GM20000 (cell line): ENCODE measurements around the gene PALLD.

Experiments used
- DNase-seq: peaks from one replicate; pipeline ENCODE4 v3.0.0; 2012; ENCODE audit warnings: low spot score
- TF ChIP-seq, protein P1 (sequence below): IDR thresholded peaks from 2 replicates; pipeline ENCODE4 v1.5.1; 2012; ENCODE audit warnings: mild to moderate bottlenecking, control low read depth; ENCODE audit errors: extremely low read depth, missing control alignments

The PALLD gene

DNA sequence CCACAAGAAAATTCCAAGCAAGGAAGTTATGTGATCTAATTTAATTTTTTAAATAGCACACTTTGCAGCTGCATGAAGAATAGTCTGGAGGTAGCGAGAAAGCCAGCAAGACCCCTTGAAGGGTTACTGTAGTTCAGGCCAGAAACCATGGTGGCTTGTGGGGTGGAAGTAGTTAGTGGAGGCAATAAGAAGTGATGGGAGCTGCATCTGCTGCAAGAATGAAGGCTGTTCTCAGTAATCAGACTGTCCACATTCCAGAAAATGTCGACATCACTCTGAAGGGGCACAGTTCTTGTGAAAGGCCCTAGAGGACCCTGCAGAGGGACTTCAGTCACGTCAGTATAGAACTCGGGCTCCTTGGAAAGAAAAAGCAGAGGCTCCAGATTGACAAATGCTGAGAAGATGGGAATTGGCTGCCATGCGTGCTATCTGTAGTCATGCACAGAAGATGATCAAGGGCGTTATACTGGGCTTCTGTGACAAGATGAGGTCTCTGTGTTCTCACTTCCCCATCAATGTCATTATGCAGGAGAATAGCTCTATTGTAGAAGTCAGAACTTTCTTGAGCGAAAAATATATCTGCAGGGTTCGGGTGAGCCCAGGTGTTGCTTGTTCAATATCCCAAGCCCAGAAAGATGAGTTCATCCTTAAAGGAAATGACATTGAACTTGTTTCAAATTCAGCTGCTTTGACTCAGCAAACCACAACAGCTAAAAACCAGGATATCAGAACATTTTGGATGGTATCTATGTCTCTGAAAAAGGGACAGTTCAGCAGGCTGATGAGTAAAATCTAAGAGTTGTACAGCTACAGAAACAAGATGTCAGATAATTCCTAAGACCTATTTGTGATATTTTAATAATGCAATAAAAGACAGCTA, 259.0 kb downstream of the PALLD start:
- TF ChIP-seq, protein P1, sequence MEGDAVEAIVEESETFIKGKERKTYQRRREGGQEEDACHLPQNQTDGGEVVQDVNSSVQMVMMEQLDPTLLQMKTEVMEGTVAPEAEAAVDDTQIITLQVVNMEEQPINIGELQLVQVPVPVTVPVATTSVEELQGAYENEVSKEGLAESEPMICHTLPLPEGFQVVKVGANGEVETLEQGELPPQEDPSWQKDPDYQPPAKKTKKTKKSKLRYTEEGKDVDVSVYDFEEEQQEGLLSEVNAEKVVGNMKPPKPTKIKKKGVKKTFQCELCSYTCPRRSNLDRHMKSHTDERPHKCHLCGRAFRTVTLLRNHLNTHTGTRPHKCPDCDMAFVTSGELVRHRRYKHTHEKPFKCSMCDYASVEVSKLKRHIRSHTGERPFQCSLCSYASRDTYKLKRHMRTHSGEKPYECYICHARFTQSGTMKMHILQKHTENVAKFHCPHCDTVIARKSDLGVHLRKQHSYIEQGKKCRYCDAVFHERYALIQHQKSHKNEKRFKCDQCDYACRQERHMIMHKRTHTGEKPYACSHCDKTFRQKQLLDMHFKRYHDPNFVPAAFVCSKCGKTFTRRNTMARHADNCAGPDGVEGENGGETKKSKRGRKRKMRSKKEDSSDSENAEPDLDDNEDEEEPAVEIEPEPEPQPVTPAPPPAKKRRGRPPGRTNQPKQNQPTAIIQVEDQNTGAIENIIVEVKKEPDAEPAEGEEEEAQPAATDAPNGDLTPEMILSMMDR, result no peak
- DNase-seq, result no peak

DNA sequence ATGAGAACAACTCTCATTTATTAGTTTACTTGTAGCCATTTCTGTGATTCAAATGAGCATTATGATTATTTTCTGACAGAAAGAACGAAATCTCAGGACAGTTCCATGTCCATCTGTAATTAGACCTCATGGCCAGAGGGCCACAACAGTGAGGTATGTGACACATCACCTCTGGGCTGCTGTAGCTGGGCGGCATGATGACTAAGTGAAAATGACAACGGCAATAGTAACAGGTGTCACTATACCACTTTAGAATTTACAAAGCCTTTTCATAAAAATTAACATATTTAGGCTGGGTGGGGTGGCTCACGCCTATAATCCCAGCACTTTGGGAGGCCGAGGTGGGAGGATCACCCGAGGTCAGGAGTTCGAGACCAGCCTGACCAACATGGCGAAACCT, 260.6 kb downstream of the PALLD start:
- TF ChIP-seq, protein P1, result no peak

DNA sequence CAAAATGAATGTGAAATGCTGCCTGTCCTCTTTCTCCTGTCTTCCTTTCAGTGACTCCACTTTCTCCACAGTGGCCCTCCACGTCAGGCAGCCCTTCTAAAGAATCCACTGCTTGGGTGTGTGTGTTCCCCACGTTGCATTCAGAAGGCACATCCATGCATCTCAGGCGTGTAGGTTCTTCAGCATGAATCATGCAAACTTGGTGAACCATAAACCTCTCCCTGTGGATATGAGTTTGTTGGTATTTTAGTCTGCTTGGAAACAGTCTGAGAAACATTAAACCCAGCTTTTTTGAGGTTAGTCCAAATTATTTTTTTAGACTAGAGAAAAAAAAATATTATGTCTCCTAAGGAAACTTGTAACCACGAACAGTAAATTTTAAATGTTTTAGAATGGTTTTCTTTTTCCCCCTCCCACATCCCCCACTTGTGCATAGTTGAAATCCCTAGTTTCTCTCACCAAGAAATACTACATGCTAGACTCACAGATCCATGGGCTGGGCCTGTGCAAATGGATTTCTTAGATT, 261.6 kb downstream of the PALLD start:
- TF ChIP-seq, protein P1, result no peak
- no peak for DNase-seq

More for the DNA sequence above, 260.6 kb downstream of the PALLD start:
- no peak for DNase-seq

DNA sequence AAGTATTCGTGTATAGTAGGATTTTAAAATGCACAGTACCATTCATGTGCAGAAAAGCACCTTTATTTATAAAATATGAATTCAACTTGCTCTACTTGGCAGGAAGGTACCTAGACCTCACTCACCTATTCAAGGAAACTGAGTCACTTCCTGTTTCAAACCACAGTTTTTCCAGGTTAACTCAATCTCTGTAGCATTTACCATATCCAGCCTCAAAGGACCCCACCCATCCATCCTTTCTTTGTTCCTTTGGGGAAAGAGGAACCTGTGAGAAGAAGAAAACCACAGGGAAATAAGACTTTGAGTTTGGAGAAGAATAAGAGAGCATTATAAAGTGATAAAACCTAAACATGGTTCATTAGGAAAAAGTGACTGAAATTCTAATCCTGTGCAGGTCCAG, 262.5 kb downstream of the PALLD start:
- TF ChIP-seq, protein P1, result no peak
- DNase-seq, result no peak

DNA sequence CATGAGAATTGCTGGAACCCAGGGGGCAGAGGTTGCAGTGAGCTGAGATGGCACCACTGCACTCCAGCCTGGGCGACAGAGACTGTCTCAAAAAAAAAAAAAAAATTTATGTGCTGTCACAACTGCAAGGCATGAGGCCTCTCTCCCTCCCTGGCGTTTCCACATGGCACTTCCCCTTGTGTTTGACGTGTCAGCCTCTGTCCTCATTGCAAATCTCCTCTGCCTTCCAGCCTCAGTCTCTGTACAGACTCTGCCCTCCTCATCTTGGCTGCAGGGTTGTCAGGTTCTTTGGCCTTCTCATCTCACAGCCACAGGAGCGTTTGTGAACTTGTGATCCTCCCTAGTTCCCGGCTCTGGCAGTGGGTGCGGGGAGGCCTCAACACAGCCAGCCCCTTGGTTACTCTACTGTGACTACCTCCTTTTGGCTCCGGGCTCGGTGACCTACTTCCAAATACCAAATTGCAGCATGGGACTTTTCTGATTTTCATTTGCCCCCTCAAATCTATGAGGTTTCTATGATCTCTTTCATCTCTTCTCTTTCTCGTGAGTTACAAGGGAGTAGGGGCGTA, 263.2 kb downstream of the PALLD start:
- TF ChIP-seq, protein P1, result no peak
- DNase-seq, result no peak

DNA sequence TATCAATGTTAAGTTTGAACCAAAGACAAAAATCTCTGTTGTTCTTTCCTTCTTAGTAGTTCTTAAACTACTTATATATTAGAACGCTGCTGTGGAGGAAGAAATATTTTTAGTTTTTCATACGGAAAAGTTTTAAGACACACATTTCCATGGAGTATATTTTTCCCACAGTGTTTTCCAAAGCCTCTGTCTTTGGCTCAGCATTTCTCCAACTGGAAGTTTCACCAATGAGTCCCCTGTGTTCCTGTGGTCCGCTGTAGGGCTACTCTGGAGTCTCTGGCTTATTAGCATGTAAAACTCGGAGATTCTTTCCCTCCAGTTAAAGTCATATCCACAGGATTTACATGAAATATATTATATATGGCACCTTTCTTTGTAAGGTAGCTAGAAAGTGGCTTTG, 264.2 kb downstream of the PALLD start:
- TF ChIP-seq, protein P1, result no peak

DNA sequence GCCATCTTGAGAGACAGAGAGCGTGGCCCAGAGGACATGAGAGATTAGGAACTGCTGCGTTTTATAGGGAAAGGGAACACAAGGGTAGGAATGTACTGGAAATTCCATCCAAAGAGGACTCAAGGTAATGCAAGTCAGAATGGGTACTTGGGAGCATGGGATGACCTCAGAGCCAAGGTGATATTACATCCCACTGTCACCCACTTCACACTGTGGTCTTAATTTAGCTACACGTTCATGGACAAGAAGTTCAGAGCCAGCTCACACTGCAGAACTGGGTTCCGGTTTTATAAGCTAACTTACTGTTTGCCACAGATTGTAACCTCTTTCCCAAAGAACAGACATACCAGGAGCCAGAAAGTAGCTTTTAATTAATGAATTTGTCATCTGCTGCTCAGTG, 268.5 kb downstream of the PALLD start:
- no peak for DNase-seq
- TF ChIP-seq, protein P1, result no peak

More for the DNA sequence above, 264.2 kb downstream of the PALLD start:
- DNase-seq, result no peak
